Left lung (tissue), 10 donors: ENCODE data around the gene PRKCD. TPM values are rescaled to one million over a fixed set of nuclear protein-coding genes. Genes with fewer than 3 reads are reported as not detected.

ENCODE experiments used
- ATAC-seq: fragments of 200-7000 bp; cut with Tn5 transposase; one replicate; pipeline ENCODE4 v1.9.1; 2020; ENCODE audit warnings: moderate library complexity
- DNase-seq, 4 donors: peaks; one replicate each; pipeline ENCODE4 v3.0.0-alpha.2; 2013 to 2020
- H3K27ac ChIP-seq, 2 donors: fragments of 200-600 bp; sonication (generic) in 1 of 2; one replicate each; pipeline versions ENCODE4 v1.5.0 to v1.8.0; 2020 to 2021
- H3K27me3 ChIP-seq, 2 donors: fragments of 200-600 bp; sonication (generic) in 1 of 2; one replicate each; pipeline versions ENCODE4 v1.5.0 to v1.8.0; 2020 to 2021
- H3K36me3 ChIP-seq, 2 donors: fragments of 200-600 bp; sonication (generic) in 1 of 2; one replicate each; pipeline versions ENCODE4 v1.5.0 to v1.8.0; 2020 to 2021
- H3K4me1 ChIP-seq, 2 donors: fragments of 200-600 bp; one replicate each; pipeline ENCODE4 v1.8.0; 2021
- H3K4me3 ChIP-seq, 2 donors: fragments of 200-600 bp; sonication (generic) in 1 of 2; one replicate each; pipeline versions ENCODE4 v1.5.0 to v1.8.0; 2020 to 2021; ENCODE audit warnings: mild to moderate bottlenecking in 1 of 2
- H3K9me3 ChIP-seq, 2 donors: fragments of 200-600 bp; sonication (generic) in 1 of 2; one replicate each; pipeline versions ENCODE4 v1.5.0 to v1.8.0; 2020 to 2021
- CTCF ChIP-seq, 2 donors: fragments of 200-600 bp; sonication (generic) in 1 of 2; IDR thresholded peaks; one replicate each; pipeline versions ENCODE4 v1.5.0 to v1.8.0; 2021; ENCODE audit warnings: antibody characterized with exemption in 2 of 2
- intact Hi-C, 2 donors: fragments of 100-400 bp; cut with DNase I; formaldehyde crosslinking; loops; one replicate each; pipeline versions ENCODE4 v1.11.2 to v1.14.2; 2022
- polyA plus RNA-seq, 6 donors: library from polyadenylated mRNA; unstranded; fragments of 120-200 nt; gene quantifications; one replicate each; pipeline ENCODE4 v1.2.1, GENCODE V29; 2013; ENCODE audit not compliant: insufficient read length in 6 of 6
- total RNA-seq, 2 donors: library from RNA; stranded (reverse); fragmentation: NEBNext Ultra II Directional; extraction: Animal tissue kit (Norgen Biotek cat#: 25700); gene quantifications; one replicate each; pipeline ENCODE4 v1.2.1, GENCODE V29; 2021
- donor health status: DM: no; HTN: yes; CAD: no.
- donor health status: DM: no; HTN: no; CAD: no.

PRKCD gene
- total and polyA plus RNA-seq, 8 donors, result 45.5 to 73.7 (median 53.0) TPM

GRCh38 chr3:53160061-53160659, 849 bp upstream of the PRKCD start:
- H3K4me3 ChIP-seq, result peak overlapping the region; percentile 82 to 89
- H3K4me1 ChIP-seq, result peaks cover 22 to 75% of the 10 kb centered on the region in 2 donors
- TF ChIP-seq CTCF (IDR thresholded peaks at IDR 0.05), result peak in 1 of 2 donors; percentile 79
- H3K9me3 ChIP-seq, result no peaks in the 10 kb centered on the region
- DNase-seq, result no peak
- H3K27me3 ChIP-seq, result peaks cover 0 to 23% of the 10 kb centered on the region in 2 donors
- intact Hi-C loops, result no loop called here
- H3K27ac ChIP-seq, result peak overlapping the region; percentile 84 to 95
- H3K36me3 ChIP-seq, result peaks cover 0 to 3% of the 10 kb centered on the region in 2 donors
- ATAC-seq, result no peak

GRCh38 chr3:53161450-53161819, 426 bp downstream of the PRKCD start:
- ATAC-seq, result no peak
- intact Hi-C loops, result no loop called here

GRCh38 chr3:53161820-53162671, 1.0 kb downstream of the PRKCD start:
- peak in 2 of 4 donors; percentile 59 to 85 for DNase-seq

More at GRCh38 chr3:53161450-53161819, 426 bp downstream of the PRKCD start:
- peaks cover 0 to 9% of the 10 kb centered on the region in 2 donors for H3K36me3 ChIP-seq
- no peak for TF ChIP-seq CTCF (IDR thresholded peaks at IDR 0.05)
- H3K4me1 ChIP-seq, result peaks cover 24 to 80% of the 10 kb centered on the region in 2 donors
- peak overlapping the region; percentile 82 to 89 for H3K4me3 ChIP-seq
- H3K27ac ChIP-seq, result peak overlapping the region; percentile 84 to 95
- peak in 1 of 4 donors; percentile 93 for DNase-seq
- peaks cover 0 to 11% of the 10 kb centered on the region in 2 donors for H3K27me3 ChIP-seq
- H3K9me3 ChIP-seq, result no peaks in the 10 kb centered on the region

GRCh38 chr3:53162672-53163443, 1.8 kb downstream of the PRKCD start:
- peak overlapping the region; percentile 82 to 89 for H3K4me3 ChIP-seq
- H3K4me1 ChIP-seq, result peaks cover 33 to 82% of the 10 kb centered on the region in 2 donors
- no peaks in the 10 kb centered on the region for H3K9me3 ChIP-seq
- intact Hi-C loops, result no loop called here
- DNase-seq (no peak), ATAC-seq (peak; percentile 4)
- peaks cover 0 to 11% of the 10 kb centered on the region in 2 donors for H3K36me3 ChIP-seq
- no peak for TF ChIP-seq CTCF (IDR thresholded peaks at IDR 0.05)
- peak overlapping the region in 1 of 2 donors; percentile 95 for H3K27ac ChIP-seq
- H3K27me3 ChIP-seq, result no peaks in the 10 kb centered on the region

More at GRCh38 chr3:53161820-53162671, 1.0 kb downstream of the PRKCD start:
- Histone ChIP-seq H3K4me3 (peak overlapping the region; percentile 82 to 89), H3K36me3 (peaks cover 0 to 11% of the 10 kb centered on the region in 2 donors), H3K9me3 (no peaks in the 10 kb centered on the region), H3K4me1 (peaks cover 30 to 80% of the 10 kb centered on the region in 2 donors), H3K27ac (peak overlapping the region; percentile 84 to 95), H3K27me3 (peaks cover 0 to 4% of the 10 kb centered on the region in 2 donors)
- ATAC-seq, result peak; percentile 1
- intact Hi-C loops, result no loop called here
- no peak for TF ChIP-seq CTCF (IDR thresholded peaks at IDR 0.05)
